ENCODE measurements around the gene TFB2M.
"Not testable (repeated sequence)": the region's sequence is repeated elsewhere in the genome, so short reads cannot be mapped to it uniquely, and the experiment has no call there.

- TF ChIP-seq POLR2A, CTCF, EP300 (IDR thresholded peaks at IDR 0.05): not testable (repeated sequence)
Measured at GRCh38 chr1:246605231-246605630, 39.2 kb upstream of the TFB2M start.

Measured in tibial nerve (tissue), 4 donors.